IMR-90 (cell line): ENCODE results near the gene RHOF. TPM values are rescaled to one million over a fixed set of nuclear protein-coding genes. Genes with fewer than 3 reads are reported as not detected.

Experiments used
- ATAC-seq: fragments of 200-7000 bp; cut with Tn5 transposase; 2 replicates; pipeline ENCODE4 v1.9.1; 2020; ENCODE audit warnings: low read depth, mild to moderate bottlenecking, moderate library complexity
- BruUV-seq: library from RNA; stranded (reverse); fragments of 400-500 nt; replicated peaks from 2 replicates; lab custom pipeline; 2021; lab: Mats Ljungman, UMichigan
- CTCF ChIA-PET: fragments of 300-600 bp; formaldehyde crosslinking; extraction: SDS; loops from one replicate; lab custom pipeline; 2021; ENCODE audit warnings: antibody characterized with exemption; lab: Yijun Ruan, JAX
- POLR2A ChIA-PET: fragments of 300-600 bp; sonication (Branson Sonifier 250); formaldehyde crosslinking; loops from one replicate; lab custom pipeline; 2022; ENCODE audit warnings: antibody characterized with exemption; ENCODE audit not compliant: unreplicated experiment; lab: Charles Lee
- DNase-seq: peaks from one replicate; pipeline ENCODE4 v3.0.0; 2013
- H2AFZ ChIP-seq: replicated peaks from 2 replicates; pipeline ENCODE3; 2013; ENCODE audit warnings: low read length, mild to moderate bottlenecking; ENCODE audit not compliant: poor library complexity
- H2AK5ac ChIP-seq: 2 replicates; pipeline ENCODE4 v1.6.1; 2013; ENCODE audit warnings: low read depth, low read length, inconsistent platforms
- H2AK9ac ChIP-seq: replicated peaks from 2 replicates; pipeline ENCODE3; 2013; ENCODE audit warnings: mild to moderate bottlenecking, low read depth, low read length, moderate library complexity; ENCODE audit not compliant: poor library complexity
- H2BK120ac ChIP-seq: 2 replicates; pipeline ENCODE4 v1.6.1; 2013; ENCODE audit warnings: low read depth, low read length, inconsistent platforms
- H2BK15ac ChIP-seq: 3 replicates; pipeline ENCODE4 v1.6.1; 2013; ENCODE audit warnings: low read depth, low read length, inconsistent platforms
- H2BK20ac ChIP-seq: 2 replicates; pipeline ENCODE4 v1.6.1; 2013; ENCODE audit warnings: low read depth, mild to moderate bottlenecking, inconsistent platforms, low read length, moderate library complexity
- H2BK5ac ChIP-seq: 2 replicates; pipeline ENCODE4 v1.6.1; 2013; ENCODE audit warnings: mild to moderate bottlenecking, low read depth, low read length, inconsistent platforms; ENCODE audit not compliant: poor library complexity, severe bottlenecking
- H3K14ac ChIP-seq: replicated peaks from 2 replicates; pipeline ENCODE4 v1.6.1; 2013; ENCODE audit warnings: low read depth, low read length, inconsistent platforms
- H3K18ac ChIP-seq: 2 replicates; pipeline ENCODE4 v1.6.1; 2013; ENCODE audit warnings: low read depth, low read length, control low read depth
- H3K23ac ChIP-seq: 2 replicates; pipeline ENCODE4 v1.6.1; 2013; ENCODE audit warnings: low read depth, low read length, inconsistent platforms
- H3K27ac ChIP-seq: 2 replicates; pipeline ENCODE4 v1.5.1; 2013; ENCODE audit warnings: mild to moderate bottlenecking, control low read depth, low read length; ENCODE audit not compliant: insufficient read depth
- H3K27me3 ChIP-seq: 2 replicates; pipeline ENCODE4 v1.6.1; 2013; ENCODE audit warnings: low read length; ENCODE audit not compliant: control insufficient read depth, insufficient read depth
- H3K36me3 ChIP-seq: 2 replicates; pipeline ENCODE4 v1.6.1; 2013; ENCODE audit warnings: low read length, mixed read lengths; ENCODE audit not compliant: control insufficient read depth, insufficient read depth
- H3K4ac ChIP-seq: 2 replicates; pipeline ENCODE4 v1.6.1; 2013; ENCODE audit warnings: low read depth, low read length, inconsistent platforms
- H3K4me1 ChIP-seq: 2 replicates; pipeline ENCODE4 v1.6.1; 2013; ENCODE audit warnings: low read length, mixed read lengths; ENCODE audit not compliant: control insufficient read depth, insufficient read depth
- H3K4me2 ChIP-seq: 2 replicates; pipeline ENCODE4 v1.6.1; 2013; ENCODE audit warnings: low read depth, mild to moderate bottlenecking, control low read depth, low read length, moderate library complexity
- H3K4me3 ChIP-seq: 2 replicates; pipeline ENCODE4 v1.5.1; 2013; ENCODE audit warnings: low read depth, mild to moderate bottlenecking, control low read depth, low read length, moderate library complexity; ENCODE audit not compliant: insufficient read depth
- H3K56ac ChIP-seq: 2 replicates; pipeline ENCODE4 v1.6.1; 2013; ENCODE audit warnings: low read length, inconsistent platforms; ENCODE audit not compliant: insufficient read depth; ENCODE audit errors: extremely low read depth
- H3K79me1 ChIP-seq, 2 experiments: 2 replicates each; pipeline ENCODE4 v1.6.1; 2013; ENCODE audit warnings: low read length in 2 of 2, inconsistent platforms in 1 of 2, low read depth in 1 of 2
- H3K9ac ChIP-seq: 2 replicates; pipeline ENCODE4 v1.6.1; 2013; ENCODE audit warnings: low read depth, low read length, control low read depth
- H3K9me1 ChIP-seq: 2 replicates; pipeline ENCODE4 v1.6.1; 2013; ENCODE audit warnings: low read length, inconsistent platforms; ENCODE audit not compliant: insufficient read depth
- H3K9me3 ChIP-seq: 2 replicates; pipeline ENCODE4 v1.6.1; 2013; ENCODE audit warnings: low read length; ENCODE audit not compliant: control insufficient read depth, insufficient read depth
- H4K20me1 ChIP-seq: 2 replicates; pipeline ENCODE4 v1.6.1; 2013; ENCODE audit warnings: low read length, inconsistent platforms; ENCODE audit not compliant: insufficient read depth
- H4K5ac ChIP-seq: 2 replicates; pipeline ENCODE4 v1.6.1; 2013; ENCODE audit warnings: mild to moderate bottlenecking, low read depth, low read length, control low read depth
- H4K8ac ChIP-seq, 2 experiments: 2 replicates each; pipeline ENCODE4 v1.6.1; 2013; ENCODE audit warnings: low read depth in 2 of 2, low read length in 2 of 2, control low read depth in 1 of 2, inconsistent platforms in 1 of 2
- H4K91ac ChIP-seq: 2 replicates; pipeline ENCODE4 v1.6.1; 2013; ENCODE audit warnings: low read depth, low read length, inconsistent platforms; ENCODE audit not compliant: insufficient read depth
- BHLHE40 ChIP-seq: fragments of 150-350 bp; IDR thresholded peaks from 2 replicates; pipeline ENCODE4 v1.6.1; 2016; ENCODE audit warnings: mild to moderate bottlenecking, low read depth, low read length
- CEBPB ChIP-seq: IDR thresholded peaks from 2 replicates; pipeline ENCODE4 v1.6.1; 2012; ENCODE audit warnings: low read depth, low read length, improper control_type of control experiment
- MAZ ChIP-seq: IDR thresholded peaks from 2 replicates; pipeline ENCODE4 v1.6.1; 2012; ENCODE audit warnings: low read depth, mild to moderate bottlenecking, low read length, improper control_type of control experiment, moderate library complexity, borderline replicate concordance
- MXI1 ChIP-seq: IDR thresholded peaks from 2 replicates; pipeline ENCODE4 v1.6.1; 2012; ENCODE audit warnings: low read depth, mild to moderate bottlenecking, low read length, moderate library complexity, borderline replicate concordance
- NFE2L2 ChIP-seq: fragments of 150-350 bp; IDR thresholded peaks from 2 replicates; pipeline ENCODE4 v1.6.1; 2016; ENCODE audit warnings: low read depth, mild to moderate bottlenecking, low read length
- POLR2A ChIP-seq: IDR thresholded peaks from 2 replicates; pipeline ENCODE4 v1.6.1; 2012; ENCODE audit warnings: mild to moderate bottlenecking, low read depth, low read length
- RAD21 ChIP-seq: IDR thresholded peaks from 2 replicates; pipeline ENCODE4 v1.6.1; 2012; ENCODE audit warnings: low read length, improper control_type of control experiment
- RCOR1 ChIP-seq: IDR thresholded peaks from 2 replicates; pipeline ENCODE4 v1.6.1; 2012; ENCODE audit warnings: mild to moderate bottlenecking, low read length, improper control_type of control experiment; ENCODE audit not compliant: insufficient replicate concordance
- RFX5 ChIP-seq: IDR thresholded peaks from 2 replicates; pipeline ENCODE4 v1.8.0; 2012; ENCODE audit warnings: low read depth, mild to moderate bottlenecking, low read length, moderate library complexity
- SMC3 ChIP-seq: fragments of 150-350 bp; IDR thresholded peaks from 2 replicates; pipeline ENCODE4 v1.6.1; 2016; ENCODE audit warnings: low read depth, mild to moderate bottlenecking, antibody characterized with exemption, low read length, moderate library complexity
- WGBS, 2 experiments: methylation state at CpG; one replicate each; pipeline versions ENCODE4 v1.1.5 to v1.1.7; 2013; ENCODE audit warnings: missing lambda C conversion rate in 2 of 2; ENCODE audit not compliant: insufficient read length in 1 of 2; ENCODE audit errors: extremely low coverage in 2 of 2; 5-methylcytosine and 5-hydroxymethylcytosine counted together
- dilution Hi-C: fragments of 300-500 bp; cut with HindIII; formaldehyde crosslinking; loops from one replicate; pipeline ENCODE4 v1.14.3; 2018; ENCODE audit warnings: low sequenced_read_pairs; ENCODE audit not compliant: unreplicated experiment
- in situ Hi-C: fragments of 300-500 bp; cut with MboI; formaldehyde crosslinking; loops from 3 replicates; pipeline ENCODE4 v1.14.3; 2019; ENCODE audit warnings: low sequenced_read_pairs, inconsistent platforms, mixed read lengths
- intact Hi-C: fragments of 100-400 bp; cut with micrococcal nuclease; formaldehyde crosslinking; loops from 2 replicates; pipeline ENCODE4 v1.10.0; 2022
- polyA plus RNA-seq, 3 experiments: library from polyadenylated mRNA; depleted of rRNA; stranded (reverse); fragments of >200 nt; gene quantifications; 2 replicates each; pipeline ENCODE4 v1.2.3, GENCODE V29; 2012; ENCODE audit warnings: low replicate concordance in 1 of 3
- total RNA-seq: library from RNA; depleted of rRNA; stranded (reverse); fragments of >200 nt; gene quantifications from 2 replicates; pipeline ENCODE4 v1.2.3, GENCODE V29; 2012
- TF ChIP-seq, protein P1 (sequence below): fragments of 150-350 bp; IDR thresholded peaks from 2 replicates; pipeline ENCODE4 v1.6.1; 2017; ENCODE audit warnings: mild to moderate bottlenecking, antibody characterized with exemption, low read length, low read depth
- TF ChIP-seq, protein P2 (sequence below): fragments of 150-350 bp; IDR thresholded peaks from 2 replicates; pipeline ENCODE4 v1.6.1; 2016; ENCODE audit warnings: low read depth, mild to moderate bottlenecking, low read length, moderate library complexity, borderline replicate concordance
- TF ChIP-seq, protein P3 (sequence below): conservative IDR thresholded peaks from 2 replicates; pipeline ENCODE4 v1.5.1; 2012; ENCODE audit warnings: mild to moderate bottlenecking, low read depth, low read length, improper control_type of control experiment

The RHOF gene
- total and polyA plus RNA-seq, 2 of the 4 experiments (the other 2 are of a cell fraction): 3.0 to 5.1 TPM

DNA sequence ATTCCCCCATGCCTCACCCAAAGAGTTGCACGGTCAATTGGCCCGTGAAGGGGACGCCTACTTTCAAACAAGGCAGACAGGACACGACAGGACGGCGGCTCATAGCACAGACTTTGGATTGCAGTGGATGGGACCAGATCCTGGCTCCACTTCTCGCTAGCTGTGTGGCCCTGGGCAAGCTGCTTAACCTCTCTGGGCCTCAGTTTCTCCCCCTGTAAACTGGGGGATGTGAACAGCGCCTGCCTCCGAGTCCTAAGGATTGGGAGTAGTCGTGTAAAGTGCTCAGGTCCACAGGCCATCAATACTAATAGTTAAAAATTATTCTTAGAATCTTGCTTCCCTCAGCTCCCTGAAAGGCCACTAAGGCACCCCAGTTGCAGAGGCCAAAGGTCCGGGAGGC, 13.1 kb downstream of the RHOF start:
- no peak overlapping the region for H3K4me2 ChIP-seq
- no TSS peak for BruUV-seq
- H4K20me1 ChIP-seq: peaks cover 18% of the 10 kb centered on the region; the same call in 1 of the 2 replicates
- no peak overlapping the region for H3K4ac ChIP-seq
- H4K91ac ChIP-seq: no peak overlapping the region
- no peak overlapping the region for H3K56ac ChIP-seq
- H3K4me3 ChIP-seq: no peak overlapping the region
- dilution Hi-C loops (no loop called here), intact Hi-C loops (no loop called here), in situ Hi-C loops (loop anchor here (5.0 kb wide), 1 partner anchor 88 kb away; no protein-coding TSS in a partner anchor)
- no peak overlapping the region for H4K8ac ChIP-seq
- ATAC-seq (no peak), DNase-seq (no peak)
- no peak overlapping the region for H2BK120ac ChIP-seq
- H3K14ac ChIP-seq: no peak overlapping the region
- no peak overlapping the region for H2AK5ac ChIP-seq
- H3K79me1 ChIP-seq: peaks cover 0 to 19% of the 10 kb centered on the region in 2 experiments; a peak in 1 of 4 replicates
- no peak overlapping the region for H2AK9ac ChIP-seq
- no peaks in the 10 kb centered on the region for H3K27me3 ChIP-seq
- CTCF ChIA-PET: no interaction called here
- H3K4me1 ChIP-seq: peaks cover 13% of the 10 kb centered on the region
- no peak overlapping the region for H3K23ac ChIP-seq
- POLR2A ChIA-PET: no interaction called here
- H2BK5ac ChIP-seq: no peak overlapping the region
- no peak overlapping the region for H3K27ac ChIP-seq
- TF ChIP-seq, protein P1, sequence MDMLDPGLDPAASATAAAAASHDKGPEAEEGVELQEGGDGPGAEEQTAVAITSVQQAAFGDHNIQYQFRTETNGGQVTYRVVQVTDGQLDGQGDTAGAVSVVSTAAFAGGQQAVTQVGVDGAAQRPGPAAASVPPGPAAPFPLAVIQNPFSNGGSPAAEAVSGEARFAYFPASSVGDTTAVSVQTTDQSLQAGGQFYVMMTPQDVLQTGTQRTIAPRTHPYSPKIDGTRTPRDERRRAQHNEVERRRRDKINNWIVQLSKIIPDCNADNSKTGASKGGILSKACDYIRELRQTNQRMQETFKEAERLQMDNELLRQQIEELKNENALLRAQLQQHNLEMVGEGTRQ: no peak
- TF ChIP-seq RCOR1 (no peak), CEBPB (no peak), RAD21 (no peak), SMC3 (no peak), POLR2A (no peak), BHLHE40 (no peak), RFX5 (no peak), MXI1 (no peak), MAZ (no peak), NFE2L2 (no peak)
- TF ChIP-seq, protein P2, sequence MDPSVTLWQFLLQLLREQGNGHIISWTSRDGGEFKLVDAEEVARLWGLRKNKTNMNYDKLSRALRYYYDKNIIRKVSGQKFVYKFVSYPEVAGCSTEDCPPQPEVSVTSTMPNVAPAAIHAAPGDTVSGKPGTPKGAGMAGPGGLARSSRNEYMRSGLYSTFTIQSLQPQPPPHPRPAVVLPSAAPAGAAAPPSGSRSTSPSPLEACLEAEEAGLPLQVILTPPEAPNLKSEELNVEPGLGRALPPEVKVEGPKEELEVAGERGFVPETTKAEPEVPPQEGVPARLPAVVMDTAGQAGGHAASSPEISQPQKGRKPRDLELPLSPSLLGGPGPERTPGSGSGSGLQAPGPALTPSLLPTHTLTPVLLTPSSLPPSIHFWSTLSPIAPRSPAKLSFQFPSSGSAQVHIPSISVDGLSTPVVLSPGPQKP: no peak
- TF ChIP-seq, protein P3, sequence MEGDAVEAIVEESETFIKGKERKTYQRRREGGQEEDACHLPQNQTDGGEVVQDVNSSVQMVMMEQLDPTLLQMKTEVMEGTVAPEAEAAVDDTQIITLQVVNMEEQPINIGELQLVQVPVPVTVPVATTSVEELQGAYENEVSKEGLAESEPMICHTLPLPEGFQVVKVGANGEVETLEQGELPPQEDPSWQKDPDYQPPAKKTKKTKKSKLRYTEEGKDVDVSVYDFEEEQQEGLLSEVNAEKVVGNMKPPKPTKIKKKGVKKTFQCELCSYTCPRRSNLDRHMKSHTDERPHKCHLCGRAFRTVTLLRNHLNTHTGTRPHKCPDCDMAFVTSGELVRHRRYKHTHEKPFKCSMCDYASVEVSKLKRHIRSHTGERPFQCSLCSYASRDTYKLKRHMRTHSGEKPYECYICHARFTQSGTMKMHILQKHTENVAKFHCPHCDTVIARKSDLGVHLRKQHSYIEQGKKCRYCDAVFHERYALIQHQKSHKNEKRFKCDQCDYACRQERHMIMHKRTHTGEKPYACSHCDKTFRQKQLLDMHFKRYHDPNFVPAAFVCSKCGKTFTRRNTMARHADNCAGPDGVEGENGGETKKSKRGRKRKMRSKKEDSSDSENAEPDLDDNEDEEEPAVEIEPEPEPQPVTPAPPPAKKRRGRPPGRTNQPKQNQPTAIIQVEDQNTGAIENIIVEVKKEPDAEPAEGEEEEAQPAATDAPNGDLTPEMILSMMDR: no peak
- no peak overlapping the region for H2BK15ac ChIP-seq
- H3K9me1 ChIP-seq: peaks cover 4% of the 10 kb centered on the region; the same call in 1 of the 2 replicates
- H3K9me3 ChIP-seq: no peaks in the 10 kb centered on the region
- peaks cover 11% of the 10 kb centered on the region; the same call in 1 of the 2 replicates for H3K36me3 ChIP-seq
- H2BK20ac ChIP-seq: no peak overlapping the region
- H2AFZ ChIP-seq: no peak overlapping the region
- WGBS, 2 experiments: 100% methylated on average over 1 of the region's 11 CpGs; no CpG with 5 or more reads in 1 of the 2 experiments
- no peak overlapping the region for H3K9ac ChIP-seq
- no peak overlapping the region for H3K18ac ChIP-seq
- no peak overlapping the region for H4K5ac ChIP-seq
